Liver (tissue), 9 donors: ENCODE data around the gene TTYH2. TPM values are rescaled to one million over a fixed set of nuclear protein-coding genes. Genes with fewer than 3 reads are reported as not detected.
"Not testable (repeated sequence)": the region's sequence is repeated elsewhere in the genome, so short reads cannot be mapped to it uniquely, and the experiment has no call there.

Source experiments
- DNase-seq: peaks from one replicate; pipeline ENCODE4 v3.0.0-alpha.2; 2017; ENCODE audit warnings: low spot score
- H3K27ac ChIP-seq, 2 donors: one replicate each; pipeline ENCODE4 v1.7.0; 2013; ENCODE audit warnings: inconsistent platforms in 2 of 2, low read length in 2 of 2, control low read depth in 1 of 2, low read depth in 1 of 2, mild to moderate bottlenecking in 1 of 2
- H3K27me3 ChIP-seq, 4 donors: one replicate each; pipeline versions ENCODE4 v1.6.1 to v1.7.0; 2013; ENCODE audit warnings: low read length in 3 of 4, inconsistent platforms in 1 of 4, mild to moderate bottlenecking in 1 of 4, moderate library complexity in 1 of 4; ENCODE audit not compliant: control insufficient read depth in 4 of 4, insufficient read depth in 4 of 4
- H3K36me3 ChIP-seq, 4 donors: one replicate each; pipeline versions ENCODE4 v1.6.1 to v1.7.0; 2013; ENCODE audit warnings: low read length in 3 of 4, mild to moderate bottlenecking in 3 of 4, low read depth in 1 of 4, moderate library complexity in 1 of 4; ENCODE audit not compliant: control insufficient read depth in 4 of 4, insufficient read depth in 3 of 4
- H3K4me1 ChIP-seq, 4 donors: one replicate each; pipeline versions ENCODE4 v1.6.1 to v1.7.0; 2013; ENCODE audit warnings: low read length in 3 of 4, mild to moderate bottlenecking in 3 of 4, moderate library complexity in 1 of 4; ENCODE audit not compliant: control insufficient read depth in 4 of 4, insufficient read depth in 4 of 4
- H3K4me3 ChIP-seq, 3 donors: one replicate each; pipeline versions ENCODE4 v1.6.1 to v1.7.0; 2013; ENCODE audit warnings: low read length in 3 of 3, control low read depth in 1 of 3, low read depth in 1 of 3, mild to moderate bottlenecking in 1 of 3
- H3K9ac ChIP-seq, 2 donors: one replicate each; pipeline ENCODE4 v1.7.0; 2013; ENCODE audit warnings: low read length in 2 of 2, mild to moderate bottlenecking in 2 of 2, moderate library complexity in 2 of 2, control low read depth in 1 of 2, low read depth in 1 of 2
- H3K9me3 ChIP-seq, 4 donors: one replicate each; pipeline versions ENCODE4 v1.6.1 to v1.7.0; 2013; ENCODE audit warnings: low read length in 3 of 4; ENCODE audit not compliant: control insufficient read depth in 4 of 4
- ATF3 ChIP-seq: IDR thresholded peaks from 2 replicates; pipeline ENCODE4 v1.6.1; 2016; ENCODE audit warnings: antibody characterized with exemption
- CTCF ChIP-seq: fragments of 150-350 bp; IDR thresholded peaks from 2 replicates; pipeline ENCODE4 v1.5.1; 2017; ENCODE audit warnings: improper control_type of control experiment, low read depth, low read length; ENCODE audit not compliant: missing input control
- EGR1 ChIP-seq, 2 donors: IDR thresholded peaks; 2 replicates each; pipeline ENCODE4 v1.6.1; 2016 to 2018; ENCODE audit warnings: antibody characterized with exemption in 2 of 2, low read depth in 2 of 2
- FOXA1 ChIP-seq: IDR thresholded peaks from 2 replicates; pipeline ENCODE4 v1.6.1; 2016; ENCODE audit warnings: antibody characterized with exemption
- FOXA2 ChIP-seq: IDR thresholded peaks from 2 replicates; pipeline ENCODE4 v1.6.1; 2016; ENCODE audit warnings: antibody characterized with exemption
- GABPA ChIP-seq, 2 donors: IDR thresholded peaks in 1 of 2; conservative IDR thresholded peaks in 1 of 2; 2 replicates each; pipeline ENCODE4 v1.6.1; 2016; ENCODE audit warnings: antibody characterized with exemption in 2 of 2, mild to moderate bottlenecking in 1 of 2, moderate library complexity in 1 of 2
- HNF4A ChIP-seq, 2 donors: conservative IDR thresholded peaks; 2 replicates each; pipeline ENCODE4 v1.6.1; 2016; ENCODE audit warnings: antibody characterized with exemption in 2 of 2, mild to moderate bottlenecking in 2 of 2
- HNF4G ChIP-seq: IDR thresholded peaks from 2 replicates; pipeline ENCODE4 v1.6.1; 2016; ENCODE audit warnings: antibody characterized with exemption
- JUND ChIP-seq, 2 donors: IDR thresholded peaks; 2 replicates each; pipeline ENCODE4 v1.6.1; 2016; ENCODE audit warnings: antibody characterized with exemption in 2 of 2
- NR2F2 ChIP-seq: IDR thresholded peaks from 2 replicates; pipeline ENCODE4 v1.6.1; 2016; ENCODE audit warnings: antibody characterized with exemption
- RAD21 ChIP-seq, 2 donors: IDR thresholded peaks; 2 replicates each; pipeline ENCODE4 v1.6.1; 2016; ENCODE audit warnings: antibody characterized with exemption in 2 of 2, mild to moderate bottlenecking in 2 of 2
- REST ChIP-seq: IDR thresholded peaks from 2 replicates; pipeline ENCODE4 v1.6.1; 2016; ENCODE audit warnings: antibody characterized with exemption, mild to moderate bottlenecking
- RXRA ChIP-seq, 2 donors: IDR thresholded peaks; 2 replicates each; pipeline ENCODE4 v1.6.1; 2017 to 2018; ENCODE audit warnings: antibody characterized with exemption in 2 of 2, mild to moderate bottlenecking in 1 of 2
- SP1 ChIP-seq: IDR thresholded peaks from 2 replicates; pipeline ENCODE4 v1.6.1; 2018; ENCODE audit warnings: antibody characterized with exemption, mild to moderate bottlenecking
- TAF1 ChIP-seq: conservative IDR thresholded peaks from 2 replicates; pipeline ENCODE4 v1.6.1; 2016; ENCODE audit warnings: antibody characterized with exemption, mild to moderate bottlenecking
- YY1 ChIP-seq: IDR thresholded peaks from 2 replicates; pipeline ENCODE4 v1.6.1; 2016; ENCODE audit warnings: antibody characterized with exemption, mild to moderate bottlenecking
- ZBTB33 ChIP-seq: IDR thresholded peaks from 2 replicates; pipeline ENCODE4 v1.6.1; 2016; ENCODE audit warnings: antibody characterized with exemption
- WGBS: extraction: QIAGEN DNeasy Blood & Tissue Kit; methylation state at CpG from one replicate; pipeline ENCODE4 v1.1.7; 2013; 5-methylcytosine and 5-hydroxymethylcytosine counted together
- polyA plus RNA-seq, 2 donors: library from polyadenylated mRNA; stranded (reverse) in 1 of 2; unstranded in 1 of 2; fragments of 200-250 nt in 1 of 2; fragments of >200 nt in 1 of 2; fragmentation: Nextera tagmentation in 1 of 2; extraction: Ambion mirVana in 1 of 2; gene quantifications; one replicate each; pipeline versions ENCODE4 v1.2.1 to v1.2.3, GENCODE V29; 2013 to 2015
- total RNA-seq, 2 donors: library from RNA; depleted of rRNA; stranded (reverse); fragments of >200 nt; gene quantifications; one replicate each; pipeline ENCODE4 v1.2.3, GENCODE V29; 2014
- TF ChIP-seq, protein P1 (sequence below): IDR thresholded peaks from 2 replicates; pipeline ENCODE4 v1.6.1; 2016; ENCODE audit warnings: antibody characterized with exemption
- donor health status: healthy.
- donor health status: healthy.
- donor health status: healthy.
- donor health status: healthy.
- donor health status: healthy.

Gene TTYH2
- total and polyA plus RNA-seq, 4 donors: 0.40 to 2.4 (median 0.99) TPM

- TF ChIP-seq RXRA (IDR thresholded peaks at IDR 0.05) (no peak), YY1 (no peak), ATF3 (no peak), SP1 (no peak), NR2F2 (no peak)
These were observed 66.7 kb downstream of the TTYH2 start (continued) for GRCh38 chr17:74280093-74280513.

- Histone ChIP-seq H3K36me3 (no peaks in the 10 kb centered on the region), H3K4me1 (no peaks in the 10 kb centered on the region), H3K9ac (no peak overlapping the region), H3K27ac (no peak overlapping the region), H3K9me3 (peaks cover 0 to 2% (median 0%) of the 10 kb centered on the region in 4 donors), H3K27me3 (no peaks in the 10 kb centered on the region), H3K4me3 (no peak overlapping the region)
- 90% methylated on average over 20 of the region's 20 CpGs for WGBS
- DNase-seq: no peak
- no peak for TF ChIP-seq NR2F2
- no peak for TF ChIP-seq CTCF
- no peak for TF ChIP-seq JUND (IDR thresholded peaks at IDR 0.05)
- no peak for TF ChIP-seq RAD21 (IDR thresholded peaks at IDR 0.05)
- TF ChIP-seq ATF3: no peak
- TF ChIP-seq ZBTB33: no peak
- no peak for TF ChIP-seq YY1
- TF ChIP-seq REST: no peak
- TF ChIP-seq, protein P1, sequence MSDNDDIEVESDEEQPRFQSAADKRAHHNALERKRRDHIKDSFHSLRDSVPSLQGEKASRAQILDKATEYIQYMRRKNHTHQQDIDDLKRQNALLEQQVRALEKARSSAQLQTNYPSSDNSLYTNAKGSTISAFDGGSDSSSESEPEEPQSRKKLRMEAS: no peak
- TF ChIP-seq SP1: no peak
- no peak for TF ChIP-seq RXRA (IDR thresholded peaks at IDR 0.05)
- no peak for TF ChIP-seq GABPA (IDR thresholded peaks at IDR 0.05 in 1 of 2, conservative IDR thresholded peaks at IDR 0.05 in 1 of 2)
- TF ChIP-seq TAF1: no peak
- no peak for TF ChIP-seq HNF4G
- TF ChIP-seq FOXA1: no peak
- TF ChIP-seq FOXA2: no peak
- TF ChIP-seq EGR1 (IDR thresholded peaks at IDR 0.05; ENCODE audit: low read depth in 2 of 2): no peak
- no peak for TF ChIP-seq HNF4A (conservative IDR thresholded peaks at IDR 0.05)
These were observed 68.4 kb downstream of the TTYH2 start for GRCh38 chr17:74281799-74282198.

- not testable (repeated sequence) for H3K4me1 ChIP-seq, DNase-seq, H3K9ac ChIP-seq, H3K9me3 ChIP-seq, H3K27ac ChIP-seq, H3K27me3 ChIP-seq, H3K4me3 ChIP-seq, H3K36me3 ChIP-seq
- WGBS: 84% methylated on average over 4 of the region's 4 CpGs
These were observed 68.9 kb downstream of the TTYH2 start for GRCh38 chr17:74282274-74282586.
